Measurements from ENCODE around the gene NUDT14. TPM values are rescaled to one million over a fixed set of nuclear protein-coding genes. Genes with fewer than 3 reads are reported as not detected.

The NUDT14 gene
- polyA plus RNA-seq, 1 donor from 2014 or later = 55.0 TPM

DNA sequence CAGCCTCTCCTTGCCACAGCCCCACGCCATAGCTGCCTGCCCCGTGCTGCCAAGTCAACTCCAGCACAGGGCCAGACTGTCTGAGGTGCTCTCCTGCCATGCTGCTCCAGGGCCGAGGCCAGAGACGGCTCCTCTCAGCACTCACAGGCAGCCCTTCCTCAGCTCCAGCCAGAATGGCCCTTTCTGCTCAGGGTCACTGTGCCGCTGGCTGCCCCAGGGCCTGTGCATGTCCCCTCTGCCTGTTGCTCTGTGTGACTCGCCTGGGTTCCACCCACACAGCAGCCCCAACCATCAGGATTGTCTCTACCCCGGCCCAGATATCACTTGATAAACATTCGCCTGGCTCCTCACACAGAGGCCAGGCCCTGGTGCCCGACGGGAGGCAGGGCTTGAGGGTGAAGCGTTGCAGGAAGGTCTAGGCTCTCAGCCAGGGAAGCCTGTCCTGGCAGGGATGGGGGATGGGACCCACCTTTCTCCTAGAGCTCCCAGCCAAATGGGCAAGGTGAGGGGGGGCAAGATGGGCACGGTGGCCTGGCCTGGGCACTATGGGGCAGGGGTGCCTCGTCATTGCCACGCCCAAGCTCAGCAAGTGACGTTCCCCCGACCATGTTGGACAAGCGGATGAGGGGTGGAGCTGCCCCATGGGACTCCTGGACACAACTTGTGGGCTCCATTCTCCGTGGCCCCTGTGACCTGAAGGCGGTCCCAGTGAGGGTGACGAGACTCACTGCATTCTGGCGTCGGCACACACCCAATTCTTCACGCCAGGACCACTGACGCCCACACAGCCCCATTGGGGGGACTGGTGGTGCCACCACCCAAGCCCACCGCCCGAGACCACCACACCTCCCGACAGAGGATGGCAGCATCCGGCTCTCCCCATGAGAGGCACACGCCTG is 39.8 kb upstream of the NUDT14 start:
- TF ChIP-seq RAD21 (conservative IDR thresholded peaks at IDR 0.05) (no peak), EZH2 (IDR thresholded peaks at IDR 0.05; ENCODE audit: borderline replicate concordance, insufficient read depth, low read length, poor library complexity, severe bottlenecking) (no peak), EP300 (conservative IDR thresholded peaks at IDR 0.05; ENCODE audit: poor library complexity, severe bottlenecking) (no peak), POLR2AphosphoS5 (IDR thresholded peaks at IDR 0.05) (no peak), TAF1 (IDR thresholded peaks at IDR 0.05; ENCODE audit: low read depth) (no peak), MXI1 (conservative IDR thresholded peaks at IDR 0.05; ENCODE audit: poor library complexity, severe bottlenecking) (no peak), SMC3 (conservative IDR thresholded peaks at IDR 0.05; ENCODE audit: poor library complexity) (no peak)
- TF ChIP-seq, protein P1, sequence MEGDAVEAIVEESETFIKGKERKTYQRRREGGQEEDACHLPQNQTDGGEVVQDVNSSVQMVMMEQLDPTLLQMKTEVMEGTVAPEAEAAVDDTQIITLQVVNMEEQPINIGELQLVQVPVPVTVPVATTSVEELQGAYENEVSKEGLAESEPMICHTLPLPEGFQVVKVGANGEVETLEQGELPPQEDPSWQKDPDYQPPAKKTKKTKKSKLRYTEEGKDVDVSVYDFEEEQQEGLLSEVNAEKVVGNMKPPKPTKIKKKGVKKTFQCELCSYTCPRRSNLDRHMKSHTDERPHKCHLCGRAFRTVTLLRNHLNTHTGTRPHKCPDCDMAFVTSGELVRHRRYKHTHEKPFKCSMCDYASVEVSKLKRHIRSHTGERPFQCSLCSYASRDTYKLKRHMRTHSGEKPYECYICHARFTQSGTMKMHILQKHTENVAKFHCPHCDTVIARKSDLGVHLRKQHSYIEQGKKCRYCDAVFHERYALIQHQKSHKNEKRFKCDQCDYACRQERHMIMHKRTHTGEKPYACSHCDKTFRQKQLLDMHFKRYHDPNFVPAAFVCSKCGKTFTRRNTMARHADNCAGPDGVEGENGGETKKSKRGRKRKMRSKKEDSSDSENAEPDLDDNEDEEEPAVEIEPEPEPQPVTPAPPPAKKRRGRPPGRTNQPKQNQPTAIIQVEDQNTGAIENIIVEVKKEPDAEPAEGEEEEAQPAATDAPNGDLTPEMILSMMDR (IDR thresholded peaks at IDR 0.05; ENCODE audit: poor library complexity, severe bottlenecking) = no peak
- TF ChIP-seq, protein P2, sequence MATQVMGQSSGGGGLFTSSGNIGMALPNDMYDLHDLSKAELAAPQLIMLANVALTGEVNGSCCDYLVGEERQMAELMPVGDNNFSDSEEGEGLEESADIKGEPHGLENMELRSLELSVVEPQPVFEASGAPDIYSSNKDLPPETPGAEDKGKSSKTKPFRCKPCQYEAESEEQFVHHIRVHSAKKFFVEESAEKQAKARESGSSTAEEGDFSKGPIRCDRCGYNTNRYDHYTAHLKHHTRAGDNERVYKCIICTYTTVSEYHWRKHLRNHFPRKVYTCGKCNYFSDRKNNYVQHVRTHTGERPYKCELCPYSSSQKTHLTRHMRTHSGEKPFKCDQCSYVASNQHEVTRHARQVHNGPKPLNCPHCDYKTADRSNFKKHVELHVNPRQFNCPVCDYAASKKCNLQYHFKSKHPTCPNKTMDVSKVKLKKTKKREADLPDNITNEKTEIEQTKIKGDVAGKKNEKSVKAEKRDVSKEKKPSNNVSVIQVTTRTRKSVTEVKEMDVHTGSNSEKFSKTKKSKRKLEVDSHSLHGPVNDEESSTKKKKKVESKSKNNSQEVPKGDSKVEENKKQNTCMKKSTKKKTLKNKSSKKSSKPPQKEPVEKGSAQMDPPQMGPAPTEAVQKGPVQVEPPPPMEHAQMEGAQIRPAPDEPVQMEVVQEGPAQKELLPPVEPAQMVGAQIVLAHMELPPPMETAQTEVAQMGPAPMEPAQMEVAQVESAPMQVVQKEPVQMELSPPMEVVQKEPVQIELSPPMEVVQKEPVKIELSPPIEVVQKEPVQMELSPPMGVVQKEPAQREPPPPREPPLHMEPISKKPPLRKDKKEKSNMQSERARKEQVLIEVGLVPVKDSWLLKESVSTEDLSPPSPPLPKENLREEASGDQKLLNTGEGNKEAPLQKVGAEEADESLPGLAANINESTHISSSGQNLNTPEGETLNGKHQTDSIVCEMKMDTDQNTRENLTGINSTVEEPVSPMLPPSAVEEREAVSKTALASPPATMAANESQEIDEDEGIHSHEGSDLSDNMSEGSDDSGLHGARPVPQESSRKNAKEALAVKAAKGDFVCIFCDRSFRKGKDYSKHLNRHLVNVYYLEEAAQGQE (IDR thresholded peaks at IDR 0.05; ENCODE audit: borderline replicate concordance) = no peak
- no peak overlapping the region for H2AFZ ChIP-seq (ENCODE audit: low read depth, low read length)
- H3K27ac ChIP-seq (ENCODE audit: low read length) = no peak overlapping the region
- H3K79me2 ChIP-seq (replicated peaks; ENCODE audit: insufficient read depth, low read length) = no peaks in the 10 kb centered on the region
- H3K27me3 ChIP-seq (ENCODE audit: insufficient read depth, low read depth, low read length) = no peaks in the 10 kb centered on the region
- no peaks in the 10 kb centered on the region for H3K9me2 ChIP-seq (ENCODE audit: insufficient read depth, low read length)
- no peak overlapping the region for H3K4me2 ChIP-seq (ENCODE audit: low read length)
- no peaks in the 10 kb centered on the region for H4K20me1 ChIP-seq (ENCODE audit: insufficient read depth)
- H3K36me3 ChIP-seq (ENCODE audit: insufficient read depth, low read length) = peaks cover 10% of the 10 kb centered on the region
- H3K9ac ChIP-seq (ENCODE audit: low read length) = no peak overlapping the region
- H3F3A ChIP-seq (ENCODE audit: insufficient read depth, low read length, poor library complexity, severe bottlenecking) = no peaks in the 10 kb centered on the region
- H3K4me3 ChIP-seq (ENCODE audit: low read length) = no peak overlapping the region
- H3K9me3 ChIP-seq (ENCODE audit: low read length) = no peaks in the 10 kb centered on the region

DNA sequence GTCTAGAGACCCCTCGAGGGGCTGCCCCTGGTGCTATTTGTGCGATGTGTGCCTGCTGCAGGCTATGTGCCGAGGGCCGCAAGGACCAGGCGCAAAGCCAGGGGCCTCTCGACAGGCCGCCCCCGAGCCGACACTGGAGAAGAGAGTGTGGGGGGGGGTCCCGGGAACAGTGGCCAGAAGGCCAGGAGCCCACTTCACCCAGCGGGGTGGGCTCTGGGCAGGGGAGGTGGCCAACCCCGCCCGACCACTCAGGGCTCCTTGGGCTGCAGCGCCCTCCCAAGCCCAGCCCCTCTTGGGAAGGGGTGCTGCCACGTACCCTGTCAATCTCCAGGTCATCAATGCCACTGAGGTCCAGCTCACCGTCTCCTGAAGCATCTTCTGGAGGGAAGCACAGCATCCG is 38.6 kb upstream of the NUDT14 start:
- H3K36me3 ChIP-seq (ENCODE audit: insufficient read depth, low read length) = peaks cover 10% of the 10 kb centered on the region
- H3K4me3 ChIP-seq (ENCODE audit: low read length) = no peak overlapping the region
- H3K9me3 ChIP-seq (ENCODE audit: low read length) = no peaks in the 10 kb centered on the region
- H3K79me2 ChIP-seq (replicated peaks; ENCODE audit: insufficient read depth, low read length) = no peaks in the 10 kb centered on the region
- no peaks in the 10 kb centered on the region for H3K27me3 ChIP-seq (ENCODE audit: insufficient read depth, low read depth, low read length)
- no peaks in the 10 kb centered on the region for H4K20me1 ChIP-seq (ENCODE audit: insufficient read depth)
- H3K9me2 ChIP-seq (ENCODE audit: insufficient read depth, low read length) = no peaks in the 10 kb centered on the region
- no peaks in the 10 kb centered on the region for H3F3A ChIP-seq (ENCODE audit: insufficient read depth, low read length, poor library complexity, severe bottlenecking)
- H3K4me2 ChIP-seq (ENCODE audit: low read length) = no peak overlapping the region
- no peak overlapping the region for H3K27ac ChIP-seq (ENCODE audit: low read length)
- TF ChIP-seq, protein P2 (IDR thresholded peaks at IDR 0.05; ENCODE audit: borderline replicate concordance) = no peak
- TF ChIP-seq TAF1 (IDR thresholded peaks at IDR 0.05; ENCODE audit: low read depth) (no peak), SMC3 (conservative IDR thresholded peaks at IDR 0.05; ENCODE audit: poor library complexity) (no peak), MXI1 (conservative IDR thresholded peaks at IDR 0.05; ENCODE audit: poor library complexity, severe bottlenecking) (no peak), POLR2AphosphoS5 (IDR thresholded peaks at IDR 0.05) (no peak), RAD21 (conservative IDR thresholded peaks at IDR 0.05) (no peak), EZH2 (IDR thresholded peaks at IDR 0.05; ENCODE audit: borderline replicate concordance, insufficient read depth, low read length, poor library complexity, severe bottlenecking) (no peak), EP300 (conservative IDR thresholded peaks at IDR 0.05; ENCODE audit: poor library complexity, severe bottlenecking) (no peak)
- TF ChIP-seq, protein P1 (IDR thresholded peaks at IDR 0.05; ENCODE audit: poor library complexity, severe bottlenecking) = no peak
- no peak overlapping the region for H3K9ac ChIP-seq (ENCODE audit: low read length)
- no peak overlapping the region for H2AFZ ChIP-seq (ENCODE audit: low read depth, low read length)

Measured in neural cell (in vitro differentiated cells).